ENCODE measurements around the gene TRIP13. TPM values are rescaled to one million over a fixed set of nuclear protein-coding genes. Genes with fewer than 3 reads are reported as not detected.

TRIP13 gene
- total and polyA plus RNA-seq, 9 of the 15 experiments (the other 6 are each of a cell fraction or from before 2014, with no cell fraction given): 24.1 to 116 (median 53.2) TPM

DNA sequence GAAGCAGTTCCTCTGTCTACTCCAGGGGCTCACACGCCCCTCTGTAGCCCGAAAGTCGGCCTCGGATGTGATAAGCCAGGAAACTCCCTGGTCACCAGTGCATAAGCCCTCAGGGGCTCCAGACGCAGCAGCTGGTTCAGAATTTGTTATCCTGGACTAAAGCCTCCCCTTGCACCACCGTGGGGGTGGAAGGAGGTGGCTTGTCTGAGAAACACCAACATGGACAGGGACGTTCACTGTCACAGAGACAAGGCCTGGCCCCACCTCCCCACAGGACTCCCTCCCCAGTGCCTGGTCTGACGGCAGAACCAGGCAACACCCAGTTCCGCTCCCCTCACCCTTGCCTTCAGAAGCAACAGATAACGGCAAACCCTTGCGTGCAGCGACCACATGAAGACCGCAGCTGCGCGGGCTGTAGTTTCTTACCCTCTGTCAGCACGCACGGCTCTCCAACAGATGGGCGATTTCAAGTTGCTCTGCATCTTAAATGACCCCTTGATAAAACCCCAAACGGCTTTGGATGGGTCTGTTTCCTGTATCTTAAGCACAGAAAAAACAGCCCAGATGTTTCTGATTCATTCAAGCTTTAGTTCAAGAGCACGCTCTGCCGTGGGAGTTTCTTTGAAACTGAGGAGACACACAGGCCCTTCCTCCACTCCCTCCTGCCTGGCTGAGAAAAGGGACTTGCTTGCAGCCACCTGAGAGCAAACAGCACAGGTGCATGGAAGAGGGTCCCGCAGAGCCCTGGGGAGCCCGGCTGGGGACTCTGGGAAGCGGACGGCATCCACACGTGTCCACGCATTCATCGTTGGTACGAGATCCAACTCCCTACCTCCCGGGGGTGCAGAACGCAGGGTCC is 71.2 kb downstream of the TRIP13 start (continued):
- TF ChIP-seq, protein P1, sequence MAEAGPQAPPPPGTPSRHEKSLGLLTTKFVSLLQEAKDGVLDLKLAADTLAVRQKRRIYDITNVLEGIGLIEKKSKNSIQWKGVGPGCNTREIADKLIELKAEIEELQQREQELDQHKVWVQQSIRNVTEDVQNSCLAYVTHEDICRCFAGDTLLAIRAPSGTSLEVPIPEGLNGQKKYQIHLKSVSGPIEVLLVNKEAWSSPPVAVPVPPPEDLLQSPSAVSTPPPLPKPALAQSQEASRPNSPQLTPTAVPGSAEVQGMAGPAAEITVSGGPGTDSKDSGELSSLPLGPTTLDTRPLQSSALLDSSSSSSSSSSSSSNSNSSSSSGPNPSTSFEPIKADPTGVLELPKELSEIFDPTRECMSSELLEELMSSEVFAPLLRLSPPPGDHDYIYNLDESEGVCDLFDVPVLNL (CRISPR knock-in tag; IDR thresholded peaks at IDR 0.05; ENCODE audit: low read depth): no peak
- TF ChIP-seq BCOR (IDR thresholded peaks at IDR 0.05): peak; percentile 75
- TF ChIP-seq, protein P2, sequence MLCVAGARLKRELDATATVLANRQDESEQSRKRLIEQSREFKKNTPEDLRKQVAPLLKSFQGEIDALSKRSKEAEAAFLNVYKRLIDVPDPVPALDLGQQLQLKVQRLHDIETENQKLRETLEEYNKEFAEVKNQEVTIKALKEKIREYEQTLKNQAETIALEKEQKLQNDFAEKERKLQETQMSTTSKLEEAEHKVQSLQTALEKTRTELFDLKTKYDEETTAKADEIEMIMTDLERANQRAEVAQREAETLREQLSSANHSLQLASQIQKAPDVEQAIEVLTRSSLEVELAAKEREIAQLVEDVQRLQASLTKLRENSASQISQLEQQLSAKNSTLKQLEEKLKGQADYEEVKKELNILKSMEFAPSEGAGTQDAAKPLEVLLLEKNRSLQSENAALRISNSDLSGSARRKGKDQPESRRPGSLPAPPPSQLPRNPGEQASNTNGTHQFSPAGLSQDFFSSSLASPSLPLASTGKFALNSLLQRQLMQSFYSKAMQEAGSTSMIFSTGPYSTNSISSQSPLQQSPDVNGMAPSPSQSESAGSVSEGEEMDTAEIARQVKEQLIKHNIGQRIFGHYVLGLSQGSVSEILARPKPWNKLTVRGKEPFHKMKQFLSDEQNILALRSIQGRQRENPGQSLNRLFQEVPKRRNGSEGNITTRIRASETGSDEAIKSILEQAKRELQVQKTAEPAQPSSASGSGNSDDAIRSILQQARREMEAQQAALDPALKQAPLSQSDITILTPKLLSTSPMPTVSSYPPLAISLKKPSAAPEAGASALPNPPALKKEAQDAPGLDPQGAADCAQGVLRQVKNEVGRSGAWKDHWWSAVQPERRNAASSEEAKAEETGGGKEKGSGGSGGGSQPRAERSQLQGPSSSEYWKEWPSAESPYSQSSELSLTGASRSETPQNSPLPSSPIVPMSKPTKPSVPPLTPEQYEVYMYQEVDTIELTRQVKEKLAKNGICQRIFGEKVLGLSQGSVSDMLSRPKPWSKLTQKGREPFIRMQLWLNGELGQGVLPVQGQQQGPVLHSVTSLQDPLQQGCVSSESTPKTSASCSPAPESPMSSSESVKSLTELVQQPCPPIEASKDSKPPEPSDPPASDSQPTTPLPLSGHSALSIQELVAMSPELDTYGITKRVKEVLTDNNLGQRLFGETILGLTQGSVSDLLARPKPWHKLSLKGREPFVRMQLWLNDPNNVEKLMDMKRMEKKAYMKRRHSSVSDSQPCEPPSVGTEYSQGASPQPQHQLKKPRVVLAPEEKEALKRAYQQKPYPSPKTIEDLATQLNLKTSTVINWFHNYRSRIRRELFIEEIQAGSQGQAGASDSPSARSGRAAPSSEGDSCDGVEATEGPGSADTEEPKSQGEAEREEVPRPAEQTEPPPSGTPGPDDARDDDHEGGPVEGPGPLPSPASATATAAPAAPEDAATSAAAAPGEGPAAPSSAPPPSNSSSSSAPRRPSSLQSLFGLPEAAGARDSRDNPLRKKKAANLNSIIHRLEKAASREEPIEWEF (CRISPR knock-in tag; IDR thresholded peaks at IDR 0.05): no peak
- no peak for TF ChIP-seq FOSL1 (tag; conservative IDR thresholded peaks at IDR 0.05)
- no peak for TF ChIP-seq RBM17 (IDR thresholded peaks at IDR 0.05; ENCODE audit: borderline replicate concordance, low read depth, low read length)
- TF ChIP-seq SMARCE1 (IDR thresholded peaks at IDR 0.05): peak; percentile 58; the same call in 1 of the 2 replicates
- TF ChIP-seq TAF7 (tag; IDR thresholded peaks at IDR 0.05): no peak
- TF ChIP-seq NFIC (IDR thresholded peaks at IDR 0.05): no peak
- no peak for TF ChIP-seq SAFB2 (IDR thresholded peaks at IDR 0.05; ENCODE audit: borderline replicate concordance, low read depth, low read length, severe bottlenecking)
- peak in 1 of 2 experiments; percentile 68; a peak in 1 of 4 replicates for TF ChIP-seq SRF (CRISPR knock-in tag; IDR thresholded peaks at IDR 0.05)
- peak; percentile 3 for TF ChIP-seq ZFP36 (IDR thresholded peaks at IDR 0.05; ENCODE audit: low read depth, low read length, partially characterized antibody)
- no peak for TF ChIP-seq HMG20B (CRISPR knock-in tag; IDR thresholded peaks at IDR 0.05)
- TF ChIP-seq PBX2 (CRISPR knock-in tag; IDR thresholded peaks at IDR 0.05; ENCODE audit: low read depth): no peak
- TF ChIP-seq PBX2 (tag; conservative IDR thresholded peaks at IDR 0.05; ENCODE audit: low read depth): no peak
- TF ChIP-seq TCF7 (IDR thresholded peaks at IDR 0.05; ENCODE audit: borderline replicate concordance): no peak
- no peak for TF ChIP-seq NCOA6 (IDR thresholded peaks at IDR 0.05)
- no peak for TF ChIP-seq PTRF (tag; IDR thresholded peaks at IDR 0.05)
- no peak for TF ChIP-seq E2F3 (CRISPR knock-in tag; IDR thresholded peaks at IDR 0.05)

Data from K562 (cell line).